ENCODE data around the gene SLC30A2. TPM values are rescaled to one million over a fixed set of nuclear protein-coding genes. Genes with fewer than 3 reads are reported as not detected.

The SLC30A2 gene
- total and polyA plus RNA-seq, 2 experiments from 2014 or later = 0.07 TPM; not detected in 1

- no peak for TF ChIP-seq ZNF462 (CRISPR knock-in tag; IDR thresholded peaks at IDR 0.05)
- TF ChIP-seq REST (IDR thresholded peaks at IDR 0.05; ENCODE audit: unreplicated experiment) = no peak
- TF ChIP-seq ZNF114 (CRISPR knock-in tag; IDR thresholded peaks at IDR 0.05) = no peak
Measured at GRCh38 chr1:26016258-26016952, 29.5 kb downstream of the SLC30A2 start (continued).

- no peaks in the 10 kb centered on the region for H3K36me3 Mint-ChIP-seq (ENCODE audit: low read depth)
- Histone ChIP-seq H3K9me2 (ENCODE audit: insufficient read depth) (no peaks in the 10 kb centered on the region), H3K27ac (ENCODE audit: low read depth) (no peak overlapping the region), H3K4me2 (no peak overlapping the region), H3K4me1 (ENCODE audit: insufficient read depth) (peaks cover 8% of the 10 kb centered on the region), H4K20me1 (replicated peaks; ENCODE audit: insufficient read depth) (no peaks in the 10 kb centered on the region), H3K27me3 (ENCODE audit: insufficient read depth) (no peaks in the 10 kb centered on the region), H3K79me2 (replicated peaks; ENCODE audit: insufficient read depth) (no peaks in the 10 kb centered on the region), H3F3A (replicated peaks; ENCODE audit: low read depth) (0 out of 2 replicates have a peak, but pooled peaks cover 5% of the 10 kb centered on the region), H3K4me3 (no peak overlapping the region), H2AFZ (no peak overlapping the region), H3K36me3 (ENCODE audit: insufficient read depth) (no peaks in the 10 kb centered on the region)
- DNase-seq (ENCODE audit: low spot score) (no peak), ATAC-seq (no peak)
- peaks cover 27% of the 10 kb centered on the region for H3K4me1 Mint-ChIP-seq
- no peak overlapping the region for H3K4me3 Mint-ChIP-seq
- peaks cover 15% of the 10 kb centered on the region for H3K27me3 Mint-ChIP-seq (ENCODE audit: insufficient read depth, low read depth, poor library complexity)
- no peak overlapping the region for H3K27ac Mint-ChIP-seq
- H3K9me3 Mint-ChIP-seq = no peaks in the 10 kb centered on the region
- TF ChIP-seq REST (IDR thresholded peaks at IDR 0.05; ENCODE audit: unreplicated experiment) (no peak), ZNF331 (CRISPR knock-in tag; IDR thresholded peaks at IDR 0.05; ENCODE audit: low read depth) (no peak), JUNB (IDR thresholded peaks at IDR 0.05; ENCODE audit: unreplicated experiment) (no peak), POLR2AphosphoS5 (IDR thresholded peaks at IDR 0.05; ENCODE audit: low read depth) (no peak), CREB1 (CRISPR knock-in tag; IDR thresholded peaks at IDR 0.05; ENCODE audit: low read depth) (no peak)
Measured at GRCh38 chr1:26015358-26015757, 30.6 kb downstream of the SLC30A2 start.
